Breast epithelium (tissue), 3 donors: ENCODE results near the gene STMND1.

ENCODE experiments used
- POLR2AphosphoS5 ChIP-seq, 3 donors: sonication (generic); formaldehyde crosslinking; IDR thresholded peaks; one replicate each; pipeline ENCODE4 v1.6.1; 2017; ENCODE audit warnings: antibody characterized with exemption in 3 of 3
- TF ChIP-seq, protein P1 (sequence below), 3 donors: fragments of 450-650 bp; IDR thresholded peaks; one replicate each; pipeline ENCODE4 v1.5.1; 2016 to 2017; ENCODE audit warnings: antibody characterized with exemption in 3 of 3, mild to moderate bottlenecking in 3 of 3, moderate library complexity in 3 of 3

DNA sequence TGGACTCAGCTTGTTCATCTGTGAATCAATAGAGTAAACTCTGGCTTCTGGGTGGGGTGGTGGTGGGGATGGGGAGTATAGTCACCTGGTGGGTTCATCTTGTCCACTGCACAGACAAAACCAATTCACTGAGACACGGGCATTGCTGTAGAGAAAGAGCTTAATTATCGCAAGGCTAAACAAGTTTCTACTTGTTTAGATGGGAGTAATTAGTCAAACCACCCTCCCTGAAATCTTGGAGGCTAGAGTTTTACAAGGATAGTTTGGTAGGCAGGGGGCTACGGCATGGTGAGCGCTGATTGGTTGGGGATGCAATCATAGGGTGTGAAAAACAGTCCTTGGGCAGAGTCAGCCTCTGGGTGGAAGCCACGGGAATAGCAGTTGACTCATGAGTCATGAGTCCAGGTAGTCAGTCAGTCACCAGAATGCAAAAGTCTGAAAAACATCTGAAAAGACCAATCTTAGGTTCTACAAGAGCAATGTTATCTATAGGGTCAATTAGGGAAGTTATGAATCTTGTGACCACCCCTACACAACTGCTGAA lies 77.8 kb downstream of the STMND1 start:
- TF ChIP-seq, protein P1, sequence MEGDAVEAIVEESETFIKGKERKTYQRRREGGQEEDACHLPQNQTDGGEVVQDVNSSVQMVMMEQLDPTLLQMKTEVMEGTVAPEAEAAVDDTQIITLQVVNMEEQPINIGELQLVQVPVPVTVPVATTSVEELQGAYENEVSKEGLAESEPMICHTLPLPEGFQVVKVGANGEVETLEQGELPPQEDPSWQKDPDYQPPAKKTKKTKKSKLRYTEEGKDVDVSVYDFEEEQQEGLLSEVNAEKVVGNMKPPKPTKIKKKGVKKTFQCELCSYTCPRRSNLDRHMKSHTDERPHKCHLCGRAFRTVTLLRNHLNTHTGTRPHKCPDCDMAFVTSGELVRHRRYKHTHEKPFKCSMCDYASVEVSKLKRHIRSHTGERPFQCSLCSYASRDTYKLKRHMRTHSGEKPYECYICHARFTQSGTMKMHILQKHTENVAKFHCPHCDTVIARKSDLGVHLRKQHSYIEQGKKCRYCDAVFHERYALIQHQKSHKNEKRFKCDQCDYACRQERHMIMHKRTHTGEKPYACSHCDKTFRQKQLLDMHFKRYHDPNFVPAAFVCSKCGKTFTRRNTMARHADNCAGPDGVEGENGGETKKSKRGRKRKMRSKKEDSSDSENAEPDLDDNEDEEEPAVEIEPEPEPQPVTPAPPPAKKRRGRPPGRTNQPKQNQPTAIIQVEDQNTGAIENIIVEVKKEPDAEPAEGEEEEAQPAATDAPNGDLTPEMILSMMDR (IDR thresholded peaks at IDR 0.05) = no peak
- TF ChIP-seq POLR2AphosphoS5 (IDR thresholded peaks at IDR 0.05) = no peak
